Measurements from ENCODE around the gene XRCC4.

DNA sequence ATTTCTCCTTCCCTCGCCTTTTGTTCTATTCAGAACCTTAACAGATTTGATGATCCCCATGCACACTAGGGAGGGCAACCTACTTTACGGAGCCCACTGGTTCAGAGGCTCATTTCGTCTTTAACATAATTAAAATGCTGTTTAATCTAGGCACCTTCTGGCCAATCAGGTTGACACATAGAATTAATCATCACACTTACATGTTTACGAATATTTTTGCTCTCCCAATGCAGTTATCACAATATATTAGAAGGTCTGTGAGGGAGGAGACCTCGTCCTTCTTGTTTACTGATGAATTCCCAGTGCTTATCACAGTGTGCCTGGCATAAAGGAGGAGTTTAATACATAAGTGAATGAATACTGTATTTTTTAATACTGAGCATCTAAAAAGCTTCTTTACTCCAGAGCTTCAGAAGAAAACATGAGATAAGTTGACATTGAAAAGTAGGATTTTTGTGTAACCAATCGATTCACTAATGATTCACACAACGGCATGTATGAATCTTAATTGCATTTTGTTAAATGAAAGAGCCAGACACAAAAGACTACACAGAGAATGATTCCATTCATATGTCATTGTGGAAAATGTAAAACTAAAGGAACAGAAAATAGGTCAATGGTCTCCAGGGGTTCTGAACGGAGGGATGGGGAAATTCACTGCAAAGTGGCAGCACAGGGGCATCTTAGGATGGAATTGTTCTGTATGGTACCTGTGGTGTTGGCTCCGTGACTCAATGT is 315.6 kb downstream of the XRCC4 start:
- no peak for TF ChIP-seq GATA2 (IDR thresholded peaks at IDR 0.05; ENCODE audit: low read depth, low read length)
- no peak for TF ChIP-seq GATA3 (IDR thresholded peaks at IDR 0.05; ENCODE audit: low read depth, low read length)
